AG04450 (cell line): ENCODE results near the gene BRICD5. TPM values are rescaled to one million over a fixed set of nuclear protein-coding genes. Genes with fewer than 3 reads are reported as not detected.

Experiments
- CTCF ChIA-PET: fragments of 300-600, 350-600 bp; formaldehyde crosslinking; extraction: SDS; loops from one replicate; lab custom pipeline; 2022; ENCODE audit warnings: antibody characterized with exemption, inconsistent platforms; lab: Charles Lee
- POLR2A ChIA-PET: fragments of 350-600 bp; formaldehyde crosslinking; extraction: SDS; loops from one replicate; lab custom pipeline; 2021; ENCODE audit warnings: antibody characterized with exemption, inconsistent platforms; lab: Yijun Ruan, JAX
- DNase-seq: peaks from one replicate; pipeline ENCODE4 v3.0.0-alpha.2; 2011; ENCODE audit warnings: low read depth, low spot score
- H3K27ac ChIP-seq: one replicate; pipeline ENCODE4 v1.5.1; 2012; ENCODE audit warnings: low read depth, low read length, control low read depth
- H3K27me3 ChIP-seq: one replicate; pipeline ENCODE4 v1.6.0; 2012; ENCODE audit warnings: low read length; ENCODE audit not compliant: control insufficient read depth, insufficient read depth
- H3K4me3 ChIP-seq: 2 replicates; pipeline ENCODE4 v1.5.1; 2011; ENCODE audit warnings: mild to moderate bottlenecking, low read depth, low read length, control low read depth
- H3K9me3 ChIP-seq: 2 replicates; pipeline ENCODE4 v1.5.1; 2012; ENCODE audit warnings: low read length; ENCODE audit not compliant: control insufficient read depth, insufficient read depth
- CTCF ChIP-seq: IDR thresholded peaks from 2 replicates; pipeline ENCODE4 v1.5.1; 2011; ENCODE audit warnings: low read depth, low read length, control low read depth, inconsistent platforms
- polyA plus RNA-seq: library from polyadenylated mRNA; depleted of rRNA; stranded (reverse); fragments of >200 nt; gene quantifications from 2 replicates; pipeline ENCODE4 v1.2.3, GENCODE V29; 2011

The BRICD5 gene
- polyA plus RNA-seq, 1 experiment = 0.37 TPM

GRCh38 chr16:2229091-2229490, 18.4 kb upstream of the BRICD5 start:
- Histone ChIP-seq H3K27me3 (no peaks in the 10 kb centered on the region), H3K4me3 (no peak overlapping the region), H3K9me3 (no peaks in the 10 kb centered on the region; the same call in 1 of the 2 replicates), H3K27ac (no peak overlapping the region)
- POLR2A ChIA-PET = no interaction called here
- CTCF ChIA-PET = no interaction called here
- DNase-seq = no peak
- no peak for TF ChIP-seq CTCF

- H3K27me3 ChIP-seq = no peaks in the 10 kb centered on the region
- no peak for DNase-seq
- ChIA-PET CTCF (no interaction called here), POLR2A (no interaction called here)
- no peak overlapping the region for H3K27ac ChIP-seq
- no peaks in the 10 kb centered on the region; the same call in 1 of the 2 replicates for H3K9me3 ChIP-seq
- H3K4me3 ChIP-seq = no peak overlapping the region
- TF ChIP-seq CTCF = no peak
Measured at GRCh38 chr16:2228161-2228824, 17.6 kb upstream of the BRICD5 start.

- ChIA-PET CTCF (no interaction called here), POLR2A (no interaction called here)
- Histone ChIP-seq H3K4me3 (no peak overlapping the region), H3K27me3 (no peaks in the 10 kb centered on the region), H3K9me3 (no peaks in the 10 kb centered on the region; the same call in 1 of the 2 replicates), H3K27ac (no peak overlapping the region)
- no peak for TF ChIP-seq CTCF
- DNase-seq = no peak
Measured at GRCh38 chr16:2226918-2227317, 16.3 kb upstream of the BRICD5 start.

- POLR2A ChIA-PET = no interaction called here
- CTCF ChIA-PET = no interaction called here
- no peak overlapping the region for H3K27ac ChIP-seq
- no peak for TF ChIP-seq CTCF
- H3K4me3 ChIP-seq = no peak overlapping the region
- DNase-seq = no peak
- no peaks in the 10 kb centered on the region for H3K27me3 ChIP-seq
- no peaks in the 10 kb centered on the region; the same call in 1 of the 2 replicates for H3K9me3 ChIP-seq
Measured at GRCh38 chr16:2226245-2226793, 15.7 kb upstream of the BRICD5 start.

GRCh38 chr16:2223942-2224486, 13.4 kb upstream of the BRICD5 start:
- TF ChIP-seq CTCF = no peak
- ChIA-PET CTCF (no interaction called here), POLR2A (no interaction called here)
- Histone ChIP-seq H3K4me3 (peak overlapping the region; percentile 85), H3K27me3 (no peaks in the 10 kb centered on the region), H3K27ac (peak overlapping the region; percentile 31), H3K9me3 (no peaks in the 10 kb centered on the region; the same call in 1 of the 2 replicates)
- no peak for DNase-seq
